AG10803 (cell line): ENCODE results near the gene WDR54.

Experiments
- DNase-seq: peaks from one replicate; pipeline ENCODE4 v3.0.0; 2010; ENCODE audit warnings: low read depth
- H3K4me3 ChIP-seq: 2 replicates; pipeline ENCODE4 v1.5.1; 2011; ENCODE audit warnings: mild to moderate bottlenecking, low read length, control low read depth
- TF ChIP-seq, protein P1 (sequence below): conservative IDR thresholded peaks from 2 replicates; pipeline ENCODE4 v1.5.1; 2011; ENCODE audit warnings: mild to moderate bottlenecking, low read length, control low read depth, inconsistent platforms

WDR54 gene

DNA sequence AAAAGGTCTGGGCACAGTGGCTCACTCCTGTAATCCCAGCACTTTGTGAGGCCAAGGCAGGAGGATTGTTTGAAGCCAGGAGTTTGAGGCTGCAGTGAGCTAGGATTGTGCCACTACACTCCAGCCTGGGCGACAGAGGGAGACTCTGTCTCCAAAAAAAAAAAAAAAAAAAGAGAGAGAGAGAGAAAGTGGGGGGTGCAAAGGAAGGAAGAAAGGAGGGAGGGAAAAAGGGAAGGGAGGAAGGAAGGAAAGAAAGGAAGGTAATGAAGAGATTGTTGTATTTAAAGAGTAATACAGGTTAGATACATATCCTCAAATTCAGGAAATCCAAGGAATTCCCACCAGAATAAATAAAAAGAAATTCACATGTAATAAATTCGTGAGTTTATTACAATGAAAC, 19.6 kb upstream of the WDR54 start:
- TF ChIP-seq, protein P1, sequence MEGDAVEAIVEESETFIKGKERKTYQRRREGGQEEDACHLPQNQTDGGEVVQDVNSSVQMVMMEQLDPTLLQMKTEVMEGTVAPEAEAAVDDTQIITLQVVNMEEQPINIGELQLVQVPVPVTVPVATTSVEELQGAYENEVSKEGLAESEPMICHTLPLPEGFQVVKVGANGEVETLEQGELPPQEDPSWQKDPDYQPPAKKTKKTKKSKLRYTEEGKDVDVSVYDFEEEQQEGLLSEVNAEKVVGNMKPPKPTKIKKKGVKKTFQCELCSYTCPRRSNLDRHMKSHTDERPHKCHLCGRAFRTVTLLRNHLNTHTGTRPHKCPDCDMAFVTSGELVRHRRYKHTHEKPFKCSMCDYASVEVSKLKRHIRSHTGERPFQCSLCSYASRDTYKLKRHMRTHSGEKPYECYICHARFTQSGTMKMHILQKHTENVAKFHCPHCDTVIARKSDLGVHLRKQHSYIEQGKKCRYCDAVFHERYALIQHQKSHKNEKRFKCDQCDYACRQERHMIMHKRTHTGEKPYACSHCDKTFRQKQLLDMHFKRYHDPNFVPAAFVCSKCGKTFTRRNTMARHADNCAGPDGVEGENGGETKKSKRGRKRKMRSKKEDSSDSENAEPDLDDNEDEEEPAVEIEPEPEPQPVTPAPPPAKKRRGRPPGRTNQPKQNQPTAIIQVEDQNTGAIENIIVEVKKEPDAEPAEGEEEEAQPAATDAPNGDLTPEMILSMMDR: no peak

DNA sequence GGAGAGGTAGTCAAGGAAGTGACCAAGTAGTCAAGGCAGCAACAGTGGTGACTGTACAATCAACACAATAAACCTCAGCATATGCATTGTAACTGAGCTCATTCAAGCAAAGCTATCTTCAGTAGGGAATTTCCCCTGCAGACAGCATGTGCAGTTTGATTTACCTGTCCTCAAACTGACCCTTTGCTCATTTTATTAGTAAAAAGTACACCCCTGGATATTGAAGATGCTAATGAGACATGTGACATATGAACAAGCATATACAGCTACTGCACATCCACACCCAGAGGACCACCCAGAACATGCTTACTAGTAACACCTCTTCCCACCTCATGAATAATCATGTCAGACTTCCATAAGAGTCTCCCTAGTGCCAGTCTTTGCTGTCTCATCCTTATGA, 15.5 kb upstream of the WDR54 start:
- TF ChIP-seq, protein P1: no peak
- DNase-seq: no peak
- H3K4me3 ChIP-seq: no peak overlapping the region

More for the DNA sequence above, 19.6 kb upstream of the WDR54 start:
- no peak for DNase-seq
- H3K4me3 ChIP-seq: no peak overlapping the region

DNA sequence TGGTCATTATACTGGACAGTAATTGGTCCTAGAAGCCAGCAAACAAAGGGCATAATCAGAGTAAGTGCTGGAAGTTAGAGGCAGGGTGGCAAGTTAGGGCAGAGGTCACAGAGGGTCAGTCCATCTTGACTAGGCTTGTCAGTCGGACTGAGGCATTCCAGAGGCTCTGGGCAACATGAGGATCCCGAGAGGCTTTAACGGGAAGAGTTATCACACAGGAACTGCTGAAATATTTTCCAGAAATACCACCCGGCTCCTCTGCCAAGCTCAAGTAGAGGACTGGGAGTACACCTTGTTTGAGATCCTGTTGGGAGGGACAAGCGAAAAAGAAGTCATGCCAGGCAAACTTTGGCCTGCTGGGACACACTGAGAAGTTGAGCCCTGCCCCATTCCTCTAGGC, 13.8 kb upstream of the WDR54 start:
- TF ChIP-seq, protein P1: no peak

DNA sequence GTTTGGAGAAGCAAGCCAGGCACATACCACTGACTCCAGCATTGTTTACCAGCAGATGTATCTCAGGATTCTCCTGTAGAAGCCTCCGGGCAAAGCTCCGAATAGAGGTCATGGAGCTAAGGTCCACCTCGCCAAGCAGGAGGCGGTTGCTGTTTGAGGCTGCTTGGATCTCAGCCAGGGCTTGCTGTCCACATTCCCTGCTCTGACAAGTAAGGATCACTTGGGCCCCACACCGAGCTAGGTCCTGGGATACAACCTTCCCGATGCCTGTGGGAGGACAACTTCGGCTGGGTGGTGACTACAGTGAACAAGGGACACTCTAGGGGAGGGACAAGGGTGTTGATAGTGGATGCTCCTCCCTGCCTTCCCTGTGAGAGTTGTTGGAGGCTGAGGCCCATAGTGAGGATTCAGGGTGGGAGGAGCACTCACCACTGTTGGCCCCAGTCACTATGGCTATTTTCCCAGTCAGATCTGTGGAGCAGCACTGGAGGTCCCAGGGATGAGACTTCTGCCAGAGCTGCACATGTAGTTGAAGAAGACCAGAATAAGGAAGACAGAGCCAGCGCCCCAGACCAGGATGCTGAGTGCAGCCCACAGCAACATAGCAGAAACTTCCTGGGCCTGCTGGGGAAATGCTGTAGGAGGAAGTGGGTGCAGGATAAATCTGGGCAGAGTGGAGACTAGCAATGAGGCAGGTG, 8.4 kb upstream of the WDR54 start:
- no peak for DNase-seq
- no peak overlapping the region for H3K4me3 ChIP-seq
- TF ChIP-seq, protein P1: no peak

More for the DNA sequence above, 13.8 kb upstream of the WDR54 start:
- DNase-seq: no peak
- no peak overlapping the region for H3K4me3 ChIP-seq

DNA sequence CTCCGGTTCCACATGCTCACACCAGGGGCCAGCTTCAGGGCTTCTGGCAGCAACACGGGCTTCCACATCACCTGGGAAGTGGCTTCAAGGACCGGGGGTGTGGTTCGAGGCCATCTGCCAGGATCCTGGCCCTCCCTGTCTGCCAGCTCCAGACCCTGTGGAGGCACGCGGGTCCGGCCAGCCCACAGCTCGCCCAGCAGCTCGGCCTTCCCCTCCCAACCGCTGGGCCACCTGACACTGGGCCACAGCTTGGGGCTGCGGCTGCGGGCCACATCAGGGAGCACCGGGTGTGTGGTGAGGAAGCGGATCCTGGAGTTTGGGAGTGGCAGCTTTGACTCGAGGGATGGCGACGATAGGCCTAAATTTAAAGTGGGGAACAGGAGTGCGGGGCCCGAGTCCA, 7.1 kb upstream of the WDR54 start:
- peak overlapping the region; percentile 60 for H3K4me3 ChIP-seq
- DNase-seq: no peak
- TF ChIP-seq, protein P1: no peak

DNA sequence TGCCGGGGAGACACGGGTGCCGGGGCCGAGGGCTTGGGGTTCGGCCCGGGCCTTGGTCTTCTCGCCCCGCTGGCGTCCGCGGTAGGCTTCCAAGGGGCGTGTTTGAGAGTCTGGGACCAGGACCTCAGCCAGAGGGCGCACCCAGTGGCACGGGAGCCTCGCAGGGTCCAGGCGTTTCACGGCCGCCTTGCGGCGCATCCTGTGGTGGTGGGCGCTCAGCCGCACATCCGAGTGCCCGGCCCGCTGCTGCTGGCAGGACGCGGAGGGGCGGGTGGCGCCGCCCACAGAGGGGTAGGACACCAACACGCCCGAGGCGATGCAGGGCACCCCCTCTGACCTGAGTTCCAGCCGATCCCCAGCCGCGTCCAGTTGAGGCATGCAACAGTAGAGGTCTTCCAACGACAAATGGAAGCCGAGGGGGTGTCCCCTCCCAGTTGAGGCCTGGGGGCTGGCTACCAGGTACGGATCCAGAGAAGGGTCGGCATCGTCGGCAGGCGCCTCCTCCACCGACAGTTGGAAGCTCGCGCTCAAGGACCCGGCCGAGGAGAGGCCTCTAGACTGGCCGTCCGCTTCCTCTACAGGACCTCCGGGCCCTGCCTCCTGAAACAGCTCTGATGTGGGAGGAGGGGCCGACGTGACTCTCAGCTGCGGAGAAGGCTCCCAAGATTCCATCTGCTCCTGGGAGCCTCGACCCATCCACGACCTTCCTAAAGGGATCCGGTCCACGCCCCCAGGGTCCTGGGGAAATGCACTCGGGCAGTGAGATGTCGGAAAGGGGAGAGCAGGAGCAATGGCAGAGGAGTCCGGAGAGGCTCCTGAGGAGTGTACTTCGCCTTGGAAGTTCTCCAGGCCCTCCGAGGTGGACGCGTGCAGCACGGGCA, 6.4 kb upstream of the WDR54 start:
- H3K4me3 ChIP-seq: peak overlapping the region; percentile 60
- DNase-seq: peak; percentile 34
- TF ChIP-seq, protein P1: no peak; the same call in 1 of the 2 replicates
